Peyer's patch (tissue), 4 donors: ENCODE data around the gene ETFA.
"Not testable (repeated sequence)": the region's sequence is repeated elsewhere in the genome, so short reads cannot be mapped to it uniquely, and the experiment has no call there.

Experiments used
- POLR2A ChIP-seq, 2 donors: fragments of 450-650 bp; IDR thresholded peaks; one replicate each; pipeline ENCODE4 v1.5.1; 2017; ENCODE audit warnings: antibody characterized with exemption in 2 of 2, mild to moderate bottlenecking in 2 of 2, moderate library complexity in 2 of 2
- TF ChIP-seq, protein P1 (sequence below), 6 experiments: fragments of 450-650 bp in 4 of 6; fragments of 200-600 bp in 2 of 6; sonication (generic) in 1 of 6; IDR thresholded peaks; one replicate each; pipeline ENCODE4 v1.5.1; 2017 to 2019; ENCODE audit warnings: antibody characterized with exemption in 6 of 6, mild to moderate bottlenecking in 3 of 6, moderate library complexity in 1 of 6

DNA sequence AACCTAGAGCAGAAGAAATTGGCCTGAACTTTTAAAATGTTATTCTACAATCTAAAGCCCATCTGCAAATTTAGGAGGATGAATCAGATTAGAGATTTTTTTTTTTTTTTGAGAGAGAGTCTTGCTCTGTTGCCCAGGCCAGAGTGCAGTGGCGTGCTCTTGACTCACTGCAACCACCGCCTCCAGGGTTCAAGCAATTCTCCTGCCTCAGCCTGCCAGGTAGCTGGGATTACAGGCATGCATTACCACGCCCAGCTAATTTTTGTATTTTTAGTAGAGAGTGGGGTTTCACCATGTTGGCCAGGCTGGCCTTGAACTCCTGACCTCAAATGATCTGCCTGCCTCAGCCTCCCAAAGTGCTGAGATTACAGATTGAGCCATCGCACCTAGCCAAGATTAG lies 13.3 kb downstream of the ETFA start:
- not testable (repeated sequence) for TF ChIP-seq POLR2A (IDR thresholded peaks at IDR 0.05)
- TF ChIP-seq, protein P1, sequence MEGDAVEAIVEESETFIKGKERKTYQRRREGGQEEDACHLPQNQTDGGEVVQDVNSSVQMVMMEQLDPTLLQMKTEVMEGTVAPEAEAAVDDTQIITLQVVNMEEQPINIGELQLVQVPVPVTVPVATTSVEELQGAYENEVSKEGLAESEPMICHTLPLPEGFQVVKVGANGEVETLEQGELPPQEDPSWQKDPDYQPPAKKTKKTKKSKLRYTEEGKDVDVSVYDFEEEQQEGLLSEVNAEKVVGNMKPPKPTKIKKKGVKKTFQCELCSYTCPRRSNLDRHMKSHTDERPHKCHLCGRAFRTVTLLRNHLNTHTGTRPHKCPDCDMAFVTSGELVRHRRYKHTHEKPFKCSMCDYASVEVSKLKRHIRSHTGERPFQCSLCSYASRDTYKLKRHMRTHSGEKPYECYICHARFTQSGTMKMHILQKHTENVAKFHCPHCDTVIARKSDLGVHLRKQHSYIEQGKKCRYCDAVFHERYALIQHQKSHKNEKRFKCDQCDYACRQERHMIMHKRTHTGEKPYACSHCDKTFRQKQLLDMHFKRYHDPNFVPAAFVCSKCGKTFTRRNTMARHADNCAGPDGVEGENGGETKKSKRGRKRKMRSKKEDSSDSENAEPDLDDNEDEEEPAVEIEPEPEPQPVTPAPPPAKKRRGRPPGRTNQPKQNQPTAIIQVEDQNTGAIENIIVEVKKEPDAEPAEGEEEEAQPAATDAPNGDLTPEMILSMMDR (IDR thresholded peaks at IDR 0.05), result not testable (repeated sequence)
